Glutamatergic neuron (in vitro differentiated cells): ENCODE measurements around the gene LRRC71. TPM values are rescaled to one million over a fixed set of nuclear protein-coding genes. Genes with fewer than 3 reads are reported as not detected.

Source experiments
- DNase-seq: peaks from one replicate; pipeline ENCODE4 v3.0.0; 2022
- H3K27ac Mint-ChIP-seq: one replicate; pipeline ENCODE4 v1.8.0; 2020; ENCODE audit warnings: mild to moderate bottlenecking, mixed read lengths, inconsistent platforms; ENCODE audit not compliant: unreplicated experiment
- H3K27me3 Mint-ChIP-seq: one replicate; pipeline ENCODE4 v1.8.0; 2020; ENCODE audit warnings: mild to moderate bottlenecking, moderate library complexity, mixed read lengths, inconsistent platforms; ENCODE audit not compliant: unreplicated experiment
- H3K36me3 Mint-ChIP-seq: one replicate; pipeline ENCODE4 v1.8.0; 2020; ENCODE audit warnings: mild to moderate bottlenecking, mixed read lengths, inconsistent platforms; ENCODE audit not compliant: unreplicated experiment
- H3K4me1 Mint-ChIP-seq: one replicate; pipeline ENCODE4 v1.8.0; 2020; ENCODE audit warnings: mild to moderate bottlenecking, low read depth, mixed read lengths, inconsistent platforms; ENCODE audit not compliant: unreplicated experiment
- H3K4me3 Mint-ChIP-seq: one replicate; pipeline ENCODE4 v1.8.0; 2020; ENCODE audit warnings: mild to moderate bottlenecking, mixed read lengths, inconsistent platforms; ENCODE audit not compliant: unreplicated experiment
- H3K9me3 Mint-ChIP-seq: one replicate; pipeline ENCODE4 v1.8.0; 2020; ENCODE audit warnings: mild to moderate bottlenecking, moderate library complexity, mixed read lengths, inconsistent platforms; ENCODE audit not compliant: unreplicated experiment
- CTCF ChIP-seq: fragments of 200-600 bp; sonication (generic); IDR thresholded peaks from one replicate; pipeline ENCODE4 v1.5.0; 2021; ENCODE audit not compliant: partially characterized antibody, unreplicated experiment
- total RNA-seq: library from RNA; stranded (reverse); fragmentation: NEBNext Ultra II Directional; extraction: Animal tissue kit (Norgen Biotek cat#: 25700); gene quantifications from one replicate; pipeline ENCODE4 v1.2.1, GENCODE V29; 2021; ENCODE audit not compliant: unreplicated experiment

Gene LRRC71
- total RNA-seq, 1 donor from 2014 or later: not detected

GRCh38 chr1:156913809-156914387 is 6.5 kb upstream of the LRRC71 start:
- no peak for TF ChIP-seq CTCF
- Mint-ChIP-seq H3K27me3 (peaks cover 6% of the 10 kb centered on the region), H3K27ac (peak overlapping the region; percentile 52), H3K36me3 (peaks cover 6% of the 10 kb centered on the region), H3K4me3 (peak overlapping the region; percentile 52), H3K4me1 (peaks cover 13% of the 10 kb centered on the region), H3K9me3 (peaks cover 6% of the 10 kb centered on the region)
- no peak for DNase-seq

- Mint-ChIP-seq H3K27ac (peak overlapping the region; percentile 48), H3K27me3 (peaks cover 6% of the 10 kb centered on the region), H3K9me3 (peaks cover 9% of the 10 kb centered on the region), H3K4me3 (no peak overlapping the region), H3K4me1 (peaks cover 13% of the 10 kb centered on the region), H3K36me3 (peaks cover 7% of the 10 kb centered on the region)
- TF ChIP-seq CTCF: no peak
- no peak for DNase-seq
Observed at GRCh38 chr1:156914440-156914856, 6.0 kb upstream of the LRRC71 start.

- H3K27ac Mint-ChIP-seq: no peak overlapping the region
Observed at GRCh38 chr1:156921053-156921529, 659 bp downstream of the LRRC71 start.

GRCh38 chr1:156922986-156923669 is 2.7 kb downstream of the LRRC71 start:
- Mint-ChIP-seq H3K4me1 (peaks cover 10% of the 10 kb centered on the region), H3K4me3 (peak overlapping the region; percentile 81), H3K36me3 (peaks cover 14% of the 10 kb centered on the region), H3K9me3 (peaks cover 19% of the 10 kb centered on the region), H3K27me3 (peaks cover 46% of the 10 kb centered on the region), H3K27ac (peak overlapping the region; percentile 50)
- no peak for TF ChIP-seq CTCF
- DNase-seq: no peak

More at GRCh38 chr1:156921053-156921529, 659 bp downstream of the LRRC71 start:
- no peak for TF ChIP-seq CTCF
- peaks cover 11% of the 10 kb centered on the region for H3K36me3 Mint-ChIP-seq
- H3K9me3 Mint-ChIP-seq: peaks cover 19% of the 10 kb centered on the region
- peak overlapping the region; percentile 66 for H3K4me3 Mint-ChIP-seq
- no peak for DNase-seq
- peaks cover 9% of the 10 kb centered on the region for H3K4me1 Mint-ChIP-seq
- peaks cover 37% of the 10 kb centered on the region for H3K27me3 Mint-ChIP-seq
